G401 (cell line): ENCODE data around the gene HAL. TPM values are rescaled to one million over a fixed set of nuclear protein-coding genes. Genes with fewer than 3 reads are reported as not detected.
A peak's percentile ranks its signal among the peaks of the same experiment; 100 is the strongest.

Source experiments
- DNase-seq: peaks from one replicate; pipeline ENCODE4 v3.0.0-alpha.2; 2015; ENCODE audit warnings: low spot score
- in situ Hi-C: cut with HindIII; loops from 2 replicates; pipeline ENCODE4 v1.10.0; 2016; ENCODE audit warnings: low sequenced_read_pairs, mixed read lengths
- total RNA-seq: library from RNA; depleted of rRNA; stranded (reverse); fragments of >200 nt; shearing (Covaris generic); gene quantifications from 2 replicates; pipeline ENCODE4 v1.2.3, GENCODE V29; 2014

Gene HAL
- total RNA-seq, 1 experiment from 2014 or later: not detected

GRCh38 chr12:96020314-96021003 is 24.3 kb upstream of the HAL start:
- in situ Hi-C loops: no loop called here
- DNase-seq: no peak

- DNase-seq: peak; percentile 19
- in situ Hi-C loops: no loop called here
Observed at GRCh38 chr12:96015672-96016071, 19.5 kb upstream of the HAL start.

GRCh38 chr12:96014943-96015599 is 18.9 kb upstream of the HAL start:
- no peak for DNase-seq
- in situ Hi-C loops: no loop called here

- no peak for DNase-seq
- in situ Hi-C loops: no loop called here
Observed at GRCh38 chr12:96007729-96008128, 11.6 kb upstream of the HAL start.

- in situ Hi-C loops: no loop called here
- DNase-seq: no peak
Observed at GRCh38 chr12:96006727-96007126, 10.6 kb upstream of the HAL start.

- DNase-seq: no peak
- in situ Hi-C loops: no loop called here
Observed at GRCh38 chr12:96000858-96001257, 4.7 kb upstream of the HAL start.

GRCh38 chr12:95999484-95999883 is 3.3 kb upstream of the HAL start:
- no peak for DNase-seq
- in situ Hi-C loops: no loop called here

- in situ Hi-C loops: no loop called here
- peak; percentile 79 for DNase-seq
Observed at GRCh38 chr12:95998611-95999286, 2.6 kb upstream of the HAL start.

- DNase-seq: no peak
- in situ Hi-C loops: no loop called here
Observed at GRCh38 chr12:95997911-95998510, 1.9 kb upstream of the HAL start.

- no peak for DNase-seq
- in situ Hi-C loops: no loop called here
Observed at GRCh38 chr12:95997276-95997675, 1.1 kb upstream of the HAL start.

- DNase-seq: no peak
- in situ Hi-C loops: no loop called here
Observed at GRCh38 chr12:95995238-95996031, 709 bp downstream of the HAL start.

GRCh38 chr12:95994476-95994875 is 1.7 kb downstream of the HAL start:
- in situ Hi-C loops: no loop called here
- no peak for DNase-seq

GRCh38 chr12:95993907-95994306 is 2.2 kb downstream of the HAL start:
- in situ Hi-C loops: no loop called here
- DNase-seq: no peak

GRCh38 chr12:95990136-95990535 is 6.0 kb downstream of the HAL start:
- in situ Hi-C loops: no loop called here
- no peak for DNase-seq

GRCh38 chr12:95989504-95990123 is 6.5 kb downstream of the HAL start:
- in situ Hi-C loops: no loop called here
- DNase-seq: no peak

GRCh38 chr12:95988506-95989275 is 7.5 kb downstream of the HAL start:
- in situ Hi-C loops: no loop called here
- no peak for DNase-seq

- in situ Hi-C loops: no loop called here
- no peak for DNase-seq
Observed at GRCh38 chr12:95986635-95987570, 9.2 kb downstream of the HAL start.
